ENCODE measurements around the gene ABCA7.

The ABCA7 gene

GRCh38 chr19:1040476-1041271 is 767 bp downstream of the ABCA7 start:
- peak; percentile 73 to 97 (median 88) for DNase-seq

- DNase-seq: no peak
Observed at GRCh38 chr19:1041272-1041834, 1.4 kb downstream of the ABCA7 start.

- DNase-seq: no peak
Observed at GRCh38 chr19:1041835-1042685, 2.2 kb downstream of the ABCA7 start.

- no peak for DNase-seq
Observed at GRCh38 chr19:1042689-1043511, 3.0 kb downstream of the ABCA7 start.

GRCh38 chr19:1045247-1045603 is 5.3 kb downstream of the ABCA7 start:
- DNase-seq: peak; percentile 43 to 82 (median 73)

GRCh38 chr19:1046117-1046626 is 6.3 kb downstream of the ABCA7 start:
- DNase-seq: no peak

GRCh38 chr19:1046836-1047695 is 7.2 kb downstream of the ABCA7 start:
- peak in 1 of 5 experiments; percentile 75 for DNase-seq

- DNase-seq: peak in 1 of 5 experiments; percentile 3
Observed at GRCh38 chr19:1047696-1048147, 7.8 kb downstream of the ABCA7 start.

- no peak for DNase-seq
Observed at GRCh38 chr19:1049106-1049505, 9.2 kb downstream of the ABCA7 start.

GRCh38 chr19:1049800-1050199 is 9.9 kb downstream of the ABCA7 start:
- no peak for DNase-seq

- no peak for DNase-seq
Observed at GRCh38 chr19:1050989-1051788, 11.3 kb downstream of the ABCA7 start.

GRCh38 chr19:1051791-1052190 is 11.9 kb downstream of the ABCA7 start:
- DNase-seq: peak in 1 of 5 experiments; percentile 2

GRCh38 chr19:1052349-1052975 is 12.6 kb downstream of the ABCA7 start:
- peak in 1 of 5 experiments; percentile 48 for DNase-seq

GRCh38 chr19:1053176-1054101 is 13.5 kb downstream of the ABCA7 start:
- no peak for DNase-seq

- DNase-seq: peak in 1 of 5 experiments; percentile 2
Observed at GRCh38 chr19:1054102-1055027, 14.5 kb downstream of the ABCA7 start.

GRCh38 chr19:1055028-1055425 is 15.1 kb downstream of the ABCA7 start:
- DNase-seq: peak in 1 of 5 experiments; percentile 2

GRCh38 chr19:1055886-1056620 is 16.1 kb downstream of the ABCA7 start:
- no peak for DNase-seq
